ENCODE measurements around the gene VCAM1.
"Not testable (repeated sequence)": the region's sequence is repeated elsewhere in the genome, so short reads cannot be mapped to it uniquely, and the experiment has no call there.

The VCAM1 gene

DNA sequence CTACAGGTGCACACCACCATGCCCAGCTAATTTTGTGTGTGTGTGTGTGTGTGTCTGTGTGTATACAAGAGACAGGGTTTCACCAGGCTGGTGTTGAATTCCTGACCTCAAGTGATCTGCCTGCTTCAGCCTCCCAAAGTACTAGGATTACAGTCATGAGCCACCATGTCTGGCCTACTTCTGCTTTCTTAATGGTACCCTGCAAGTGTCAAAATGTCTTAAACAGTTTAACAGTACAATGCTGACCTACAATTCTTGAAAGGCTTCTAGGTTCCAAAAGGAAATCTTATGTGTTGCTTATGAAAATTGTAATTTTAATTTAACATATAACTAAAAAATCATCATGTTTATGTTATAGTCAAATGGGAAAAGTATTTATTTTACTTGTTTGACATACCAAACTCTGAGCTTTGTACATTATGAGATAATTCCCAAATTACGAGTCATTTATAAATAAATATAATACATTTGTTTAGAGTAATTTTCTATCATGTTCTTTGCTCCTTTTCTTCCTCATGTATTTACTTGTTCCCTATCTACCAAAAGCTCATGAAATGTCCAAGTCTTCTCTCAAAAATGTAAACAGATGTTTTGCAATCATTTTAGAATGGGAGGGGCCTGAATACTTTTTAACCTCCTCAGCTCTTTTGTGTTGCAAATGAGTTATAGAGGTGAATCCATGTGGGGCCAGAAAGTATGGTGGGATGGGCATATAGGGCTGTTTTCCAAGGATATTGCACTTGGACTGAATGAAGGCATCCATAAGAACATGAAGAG lies 8.4 kb upstream of the VCAM1 start:
- H3K4me3 ChIP-seq (ENCODE audit: insufficient read depth, low read length, poor library complexity, severe bottlenecking): no peak overlapping the region
- no peaks in the 10 kb centered on the region for H3F3A ChIP-seq (ENCODE audit: insufficient read depth)
- H3K27ac ChIP-seq (ENCODE audit: low read depth, low read length): no peak overlapping the region
- H3K9me3 ChIP-seq (ENCODE audit: insufficient read depth, low read length): no peaks in the 10 kb centered on the region
- no peaks in the 10 kb centered on the region for H3K36me3 ChIP-seq (ENCODE audit: low read length)
- no peak overlapping the region for H3K9ac ChIP-seq (ENCODE audit: low read length)
- no peak overlapping the region for H3K4me2 ChIP-seq (ENCODE audit: low read depth, low read length, poor library complexity, severe bottlenecking)
- TF ChIP-seq EZH2phosphoT487 (conservative IDR thresholded peaks at IDR 0.05; ENCODE audit: low read length): no peak
- TF ChIP-seq CTCF (IDR thresholded peaks at IDR 0.05; ENCODE audit: insufficient read depth, low read length, poor library complexity, severe bottlenecking): no peak
- H3K79me2 ChIP-seq (ENCODE audit: insufficient read depth, low read length): no peaks in the 10 kb centered on the region
- no peak overlapping the region for H2AFZ ChIP-seq (ENCODE audit: low read depth, low read length, severe bottlenecking)
- no peaks in the 10 kb centered on the region for H4K20me1 ChIP-seq (ENCODE audit: low read depth, low read length)
- H3K9me2 ChIP-seq (replicated peaks; ENCODE audit: insufficient read depth, low read length): no peaks in the 10 kb centered on the region
- no peaks in the 10 kb centered on the region for H3K27me3 ChIP-seq (ENCODE audit: low read length)

DNA sequence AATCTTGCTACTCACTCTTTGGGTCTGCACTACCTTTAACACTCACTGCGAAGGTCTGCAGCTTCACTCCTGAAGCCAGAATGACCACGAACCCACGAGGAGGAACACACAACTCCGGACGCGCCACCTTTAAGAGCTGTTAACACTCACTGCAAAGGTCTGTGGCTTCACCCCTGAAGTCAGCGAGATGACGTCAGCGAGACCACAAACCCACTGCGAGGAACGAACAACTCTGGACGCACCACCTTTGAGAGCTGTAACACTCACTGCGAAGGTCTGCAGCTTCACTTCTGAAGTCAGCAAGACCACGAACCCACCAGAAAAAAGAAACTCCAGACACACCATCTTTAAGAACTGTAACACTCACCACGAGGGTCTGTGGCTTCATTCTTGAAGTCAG lies 6.5 kb upstream of the VCAM1 start:
- not testable (repeated sequence) for H3K4me2 ChIP-seq (ENCODE audit: low read depth, low read length, poor library complexity, severe bottlenecking); H3K27ac ChIP-seq (ENCODE audit: low read depth, low read length); H2AFZ ChIP-seq (ENCODE audit: low read depth, low read length, severe bottlenecking)

GRCh38 chr1:100713626-100714025 lies 5.9 kb upstream of the VCAM1 start:
- no peak overlapping the region for H3K4me2 ChIP-seq (ENCODE audit: low read depth, low read length, poor library complexity, severe bottlenecking)

More for the DNA sequence above, 6.5 kb upstream of the VCAM1 start:
- H3K9ac ChIP-seq (ENCODE audit: low read length); H4K20me1 ChIP-seq (ENCODE audit: low read depth, low read length); H3K9me3 ChIP-seq (ENCODE audit: insufficient read depth, low read length); H3K4me3 ChIP-seq (ENCODE audit: insufficient read depth, low read length, poor library complexity, severe bottlenecking); H3K36me3 ChIP-seq (ENCODE audit: low read length); H3F3A ChIP-seq (ENCODE audit: insufficient read depth); H3K79me2 ChIP-seq (ENCODE audit: insufficient read depth, low read length); H3K27me3 ChIP-seq (ENCODE audit: low read length); H3K9me2 ChIP-seq (replicated peaks; ENCODE audit: insufficient read depth, low read length): not testable (repeated sequence)

More at GRCh38 chr1:100713626-100714025, 5.9 kb upstream of the VCAM1 start:
- no peak overlapping the region for H3K9ac ChIP-seq (ENCODE audit: low read length)
- TF ChIP-seq EZH2phosphoT487 (conservative IDR thresholded peaks at IDR 0.05; ENCODE audit: low read length) (no peak), CTCF (IDR thresholded peaks at IDR 0.05; ENCODE audit: insufficient read depth, low read length, poor library complexity, severe bottlenecking) (no peak)
- H2AFZ ChIP-seq (ENCODE audit: low read depth, low read length, severe bottlenecking): no peak overlapping the region
- no peaks in the 10 kb centered on the region for H3K9me3 ChIP-seq (ENCODE audit: insufficient read depth, low read length)
- H3F3A ChIP-seq (ENCODE audit: insufficient read depth): no peaks in the 10 kb centered on the region
- H3K27me3 ChIP-seq (ENCODE audit: low read length): no peaks in the 10 kb centered on the region
- H3K4me3 ChIP-seq (ENCODE audit: insufficient read depth, low read length, poor library complexity, severe bottlenecking): no peak overlapping the region
- no peaks in the 10 kb centered on the region for H4K20me1 ChIP-seq (ENCODE audit: low read depth, low read length)
- H3K79me2 ChIP-seq (ENCODE audit: insufficient read depth, low read length): no peaks in the 10 kb centered on the region
- no peak overlapping the region for H3K27ac ChIP-seq (ENCODE audit: low read depth, low read length)
- H3K9me2 ChIP-seq (replicated peaks; ENCODE audit: insufficient read depth, low read length): no peaks in the 10 kb centered on the region
- no peaks in the 10 kb centered on the region for H3K36me3 ChIP-seq (ENCODE audit: low read length)

Data from SU-DHL-6 (cell line).